GM12878 (cell line): ENCODE data around the gene LDLRAP1. TPM values are rescaled to one million over a fixed set of nuclear protein-coding genes. Genes with fewer than 3 reads are reported as not detected.
A peak's percentile ranks its signal among the peaks of the same experiment; 100 is the strongest.

Experiments
- ATAC-seq: fragments of 200-7000 bp; cut with Tn5 transposase; 3 replicates; pipeline ENCODE4 v1.9.1; 2020; ENCODE audit warnings: mild to moderate bottlenecking, moderate library complexity
- BruUV-seq: library from RNA; stranded (reverse); fragments of 400-500 nt; replicated peaks from 2 replicates; lab custom pipeline; 2021; lab: Mats Ljungman, UMichigan
- CTCF ChIA-PET: fragments of 300-600 bp; sonication (Branson Sonifier 250); formaldehyde crosslinking; extraction: SDS; loops from one replicate; lab custom pipeline; 2021; ENCODE audit warnings: inconsistent platforms; lab: Yijun Ruan, JAX
- POLR2A ChIA-PET: fragments of 350-600 bp; formaldehyde crosslinking; extraction: SDS; loops from one replicate; lab custom pipeline; 2021; ENCODE audit warnings: inconsistent platforms; lab: Charles Lee
- RAD21 ChIA-PET: fragments of 300-600 bp; sonication (Branson Sonifier 250); formaldehyde crosslinking; loops from one replicate; lab custom pipeline; 2023; ENCODE audit warnings: antibody characterized with exemption; ENCODE audit not compliant: unreplicated experiment; lab: Charles Lee
- SMC1A ChIA-PET: fragments of 300-600 bp; sonication (Branson Sonifier 250); formaldehyde crosslinking; loops from one replicate; lab custom pipeline; 2023; ENCODE audit not compliant: unreplicated experiment, uncharacterized antibody; lab: Charles Lee
- DNase-seq: peaks from one replicate; pipeline ENCODE4 v3.0.0-alpha.2; 2011; ENCODE audit warnings: low read depth, low spot score
- FAIRE-seq: peaks from 3 replicates; lab custom pipeline; 2011; peaks lifted over from hg19 to GRCh38; lab: Jason Lieb, UNC
- H2AFZ ChIP-seq: 2 replicates; pipeline ENCODE4 v1.6.0; 2011; ENCODE audit warnings: low read depth, low read length, control low read depth; ENCODE audit not compliant: control insufficient read depth
- H3K27ac ChIP-seq: 2 replicates; pipeline ENCODE4 v1.5.1; 2011; ENCODE audit warnings: control low read depth; ENCODE audit not compliant: control insufficient read depth, insufficient read depth
- H3K27me3 ChIP-seq, 2 experiments: replicated peaks in 1 of 2; 2 replicates each; pipeline versions ENCODE4 v1.6.0 to v1.6.1; 2011; ENCODE audit warnings: low read length in 1 of 2; ENCODE audit not compliant: control insufficient read depth in 2 of 2, insufficient read depth in 2 of 2
- H3K36me3 ChIP-seq, 2 experiments: 2 replicates each; pipeline ENCODE4 v1.5.1; 2011; ENCODE audit warnings: low read length in 1 of 2; ENCODE audit not compliant: control insufficient read depth in 2 of 2, insufficient read depth in 2 of 2
- H3K4me1 ChIP-seq: 2 replicates; pipeline ENCODE4 v1.6.1; 2011; ENCODE audit warnings: mild to moderate bottlenecking, low read length, moderate library complexity, mixed read lengths; ENCODE audit not compliant: control insufficient read depth, insufficient read depth
- H3K4me2 ChIP-seq: 2 replicates; pipeline ENCODE4 v1.6.0; 2011; ENCODE audit warnings: control low read depth; ENCODE audit not compliant: control insufficient read depth, insufficient read depth
- H3K4me3 ChIP-seq: fragments of 200-600 bp; sonication (generic); 2 replicates; pipeline ENCODE4 v1.5.1; 2016
- H3K79me2 ChIP-seq: 2 replicates; pipeline ENCODE4 v1.6.0; 2011; ENCODE audit warnings: low read length; ENCODE audit not compliant: control insufficient read depth, insufficient read depth
- H3K9ac ChIP-seq: 2 replicates; pipeline ENCODE4 v1.8.0; 2011; ENCODE audit warnings: low read length, control low read depth, mixed read lengths; ENCODE audit not compliant: control insufficient read depth, insufficient read depth
- H3K9me3 ChIP-seq: replicated peaks from 3 replicates; pipeline ENCODE4 v1.5.1; 2011; ENCODE audit warnings: mild to moderate bottlenecking, low read length; ENCODE audit not compliant: control insufficient read depth, insufficient read depth
- H4K20me1 ChIP-seq: 2 replicates; pipeline ENCODE4 v1.6.0; 2011; ENCODE audit not compliant: control insufficient read depth, insufficient read depth
- CHD1 ChIP-seq: IDR thresholded peaks from 2 replicates; pipeline ENCODE4 v1.6.1; 2012; ENCODE audit warnings: low read depth, low read length, improper control_type of control experiment
- GATAD2B ChIP-seq: fragments of 450-650 bp; conservative IDR thresholded peaks from 2 replicates; pipeline ENCODE4 v1.6.1; 2017; ENCODE audit warnings: low read depth, mild to moderate bottlenecking, moderate library complexity
- IKZF1 ChIP-seq: fragments of 450-650 bp; conservative IDR thresholded peaks from 2 replicates; pipeline ENCODE4 v1.6.1; 2017; ENCODE audit warnings: antibody characterized with exemption, mild to moderate bottlenecking
- KDM1A ChIP-seq: fragments of 200-600 bp; sonication (generic); IDR thresholded peaks from 2 replicates; pipeline ENCODE4 v1.6.1; 2016; ENCODE audit warnings: borderline replicate concordance
- MEF2A ChIP-seq: IDR thresholded peaks from 2 replicates; pipeline ENCODE4 v1.6.1; 2011; ENCODE audit warnings: low read depth, mild to moderate bottlenecking, low read length, moderate library complexity; ENCODE audit not compliant: insufficient read depth
- MTA2 ChIP-seq: fragments of 450-650 bp; IDR thresholded peaks from 2 replicates; pipeline ENCODE4 v1.6.1; 2016; ENCODE audit warnings: low read depth, mild to moderate bottlenecking, moderate library complexity
- MTA3 ChIP-seq: IDR thresholded peaks from 2 replicates; pipeline ENCODE4 v1.6.1; 2012; ENCODE audit warnings: low read length, inconsistent platforms, borderline replicate concordance
- NFXL1 ChIP-seq: fragments of 450-650 bp; IDR thresholded peaks from 2 replicates; pipeline ENCODE4 v1.6.1; 2017; ENCODE audit warnings: antibody characterized with exemption, mild to moderate bottlenecking, borderline replicate concordance
- NR2C1 ChIP-seq: fragments of 450-650 bp; IDR thresholded peaks from 2 replicates; pipeline ENCODE4 v1.6.1; 2017; ENCODE audit warnings: antibody characterized with exemption, mild to moderate bottlenecking, moderate library complexity
- PAX8 ChIP-seq: fragments of 450-650 bp; IDR thresholded peaks from 2 replicates; pipeline ENCODE4 v1.6.1; 2017; ENCODE audit warnings: mild to moderate bottlenecking, moderate library complexity
- POLR2A ChIP-seq: IDR thresholded peaks from 2 replicates; pipeline ENCODE4 v1.6.1; 2011; ENCODE audit warnings: low read depth, mild to moderate bottlenecking, low read length
- RAD21 ChIP-seq: IDR thresholded peaks from 2 replicates; pipeline ENCODE4 v1.6.1; 2011; ENCODE audit warnings: mild to moderate bottlenecking, low read depth, low read length, moderate library complexity; ENCODE audit not compliant: insufficient read depth
- RELA ChIP-seq: fragments of 450-650 bp; IDR thresholded peaks from 2 replicates; pipeline ENCODE4 v1.8.0; 2014; ENCODE audit warnings: borderline replicate concordance; ENCODE audit not compliant: partially characterized antibody
- SUPT20H ChIP-seq: IDR thresholded peaks from 2 replicates; pipeline ENCODE4 v1.6.1; 2011; ENCODE audit warnings: low read depth, mild to moderate bottlenecking, low read length, moderate library complexity, borderline replicate concordance; ENCODE audit not compliant: control insufficient read depth
- TCF7 ChIP-seq: IDR thresholded peaks from 2 replicates; pipeline ENCODE4 v1.6.1; 2014; ENCODE audit warnings: antibody characterized with exemption, borderline replicate concordance
- WRNIP1 ChIP-seq: IDR thresholded peaks from 2 replicates; pipeline ENCODE4 v1.6.1; 2011; ENCODE audit warnings: low read depth, low read length, improper control_type of control experiment, borderline replicate concordance
- WGBS: methylation state at CpG from one replicate; pipeline ENCODE4 v1.1.6; 2016; ENCODE audit warnings: low lambda C conversion rate; ENCODE audit not compliant: insufficient replicate concordance, insufficient coverage; ENCODE audit errors: missing lambda C conversion rate; 5-methylcytosine and 5-hydroxymethylcytosine counted together
- in situ Hi-C: fragments of 300-500 bp; cut with MboI; formaldehyde crosslinking; loops from 9 replicates; pipeline ENCODE4 v1.14.3; 2018; ENCODE audit warnings: mixed read lengths
- intact Hi-C: fragments of 100-400 bp; cut with micrococcal nuclease; formaldehyde crosslinking; loops from one replicate; pipeline ENCODE4 v1.14.2; 2022; ENCODE audit not compliant: unreplicated experiment
- polyA plus RNA-seq, 11 experiments: library from polyadenylated mRNA; depleted of rRNA in 4 of 11; unstranded in 6 of 11; stranded (reverse) in 5 of 11; fragments of >200 nt; fragmentation: Nextera tagmentation in 4 of 11; fragmentation: Illumina TruSeq in 1 of 11; extraction: Ambion mirVana in 4 of 11; extraction: Trizol in 1 of 11; gene quantifications; 1 replicate in 1 of 11; 2 replicates in 10 of 11; pipeline versions ENCODE4 v1.2.1 to v1.2.3, GENCODE V29; 2011 to 2016; ENCODE audit warnings: inconsistent platforms in 2 of 11, missing spikeins in 2 of 11, low read depth in 1 of 11
- total RNA-seq, 4 experiments: library from RNA; depleted of rRNA in 3 of 4; stranded (reverse); fragments of >200 nt in 3 of 4; fragmentation: Illumina TruSeq in 1 of 4; extraction: Trizol in 1 of 4; gene quantifications; 2 replicates each; pipeline versions ENCODE4 v1.2.1 to v1.2.3, GENCODE V29; 2013 to 2021
- TF ChIP-seq, protein P1 (sequence below): fragments of 450-650 bp; conservative IDR thresholded peaks from 2 replicates; pipeline ENCODE4 v1.6.1; 2017; ENCODE audit warnings: mild to moderate bottlenecking, moderate library complexity
- TF ChIP-seq, protein P2 (sequence below): IDR thresholded peaks from 2 replicates; pipeline ENCODE4 v1.6.1; 2011; ENCODE audit warnings: borderline replicate concordance, low read depth, mild to moderate bottlenecking, moderate library complexity, mixed read lengths, low read length; ENCODE audit not compliant: insufficient read depth; ENCODE audit errors: extremely low read length
- TF ChIP-seq, protein P3 (sequence below): IDR thresholded peaks from 2 replicates; pipeline ENCODE4 v1.6.1; 2012; ENCODE audit warnings: low read depth, low read length, improper control_type of control experiment

The LDLRAP1 gene
- total and polyA plus RNA-seq, 10 of the 15 experiments (the other 5 are each of a cell fraction or from before 2014, with no cell fraction given): 0.43 to 37.6 (median 22.0) TPM

DNA sequence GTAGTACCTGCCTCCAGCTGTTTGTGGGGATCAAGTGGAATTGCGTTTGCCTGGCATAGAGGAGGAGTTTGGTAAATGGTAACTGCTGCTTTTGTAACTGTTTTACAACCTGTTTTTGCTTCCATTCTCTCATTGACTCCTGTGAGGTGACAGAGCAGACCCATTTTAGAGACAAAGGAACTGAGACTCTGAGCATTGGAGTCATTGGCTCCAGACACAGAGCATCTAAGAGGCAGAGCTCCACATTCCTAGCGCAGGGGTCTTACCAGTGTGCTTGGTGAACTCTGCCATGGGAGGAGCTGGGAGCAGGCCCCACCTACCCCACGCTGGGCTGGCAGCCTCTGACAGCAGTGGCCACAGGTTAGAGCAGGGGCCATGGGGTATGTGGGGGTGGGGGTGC lies 2.4 kb downstream of the LDLRAP1 start:
- 95% methylated on average over 3 of the region's 3 CpGs for WGBS
- ChIA-PET SMC1A (no interaction called here), CTCF (interaction anchor here (0.7 to 2.0 kb wide), 2 partner anchors 25 to 27 kb away, joined by 3 to 10 read pairs; no protein-coding TSS in a partner anchor), POLR2A (no interaction called here), RAD21 (interaction anchor here (1.1 kb wide), 1 partner anchor 9 kb away, joined by 3 read pairs; no protein-coding TSS in a partner anchor)
- Histone ChIP-seq H3K4me3 (0 out of 2 replicates have a peak overlapping the region, but pooled peaks have one; percentile 90), H3K4me1 (peaks cover 52% of the 10 kb centered on the region), H3K4me2 (peak overlapping the region; percentile 95; the same call in 1 of the 2 replicates), H4K20me1 (no peaks in the 10 kb centered on the region), H3K9ac (no peak overlapping the region), H3K79me2 (peaks cover 27% of the 10 kb centered on the region), H3K36me3 (no peaks in the 10 kb centered on the region), H3K9me3 (no peaks in the 10 kb centered on the region), H2AFZ (no peak overlapping the region), H3K27me3 (no peaks in the 10 kb centered on the region; a peak in 1 of 4 replicates), H3K27ac (no peak overlapping the region)
- in situ Hi-C loops (no loop called here), intact Hi-C loops (loop anchor here (5.0 kb wide), 1 partner anchor 132 kb away; no protein-coding TSS in a partner anchor)
- FAIRE-seq (no peak), DNase-seq (no peak), ATAC-seq (no peak)
- no TSS peak for BruUV-seq
- TF ChIP-seq NFXL1 (no peak), RELA (no peak), MTA2 (no peak), RAD21 (no peak), POLR2A (no peak), TCF7 (no peak), NR2C1 (no peak), KDM1A (no peak), MEF2A (no peak), WRNIP1 (no peak), IKZF1 (no peak), MTA3 (no peak), GATAD2B (no peak), SUPT20H (no peak), PAX8 (no peak), CHD1 (no peak)
- TF ChIP-seq, protein P1, sequence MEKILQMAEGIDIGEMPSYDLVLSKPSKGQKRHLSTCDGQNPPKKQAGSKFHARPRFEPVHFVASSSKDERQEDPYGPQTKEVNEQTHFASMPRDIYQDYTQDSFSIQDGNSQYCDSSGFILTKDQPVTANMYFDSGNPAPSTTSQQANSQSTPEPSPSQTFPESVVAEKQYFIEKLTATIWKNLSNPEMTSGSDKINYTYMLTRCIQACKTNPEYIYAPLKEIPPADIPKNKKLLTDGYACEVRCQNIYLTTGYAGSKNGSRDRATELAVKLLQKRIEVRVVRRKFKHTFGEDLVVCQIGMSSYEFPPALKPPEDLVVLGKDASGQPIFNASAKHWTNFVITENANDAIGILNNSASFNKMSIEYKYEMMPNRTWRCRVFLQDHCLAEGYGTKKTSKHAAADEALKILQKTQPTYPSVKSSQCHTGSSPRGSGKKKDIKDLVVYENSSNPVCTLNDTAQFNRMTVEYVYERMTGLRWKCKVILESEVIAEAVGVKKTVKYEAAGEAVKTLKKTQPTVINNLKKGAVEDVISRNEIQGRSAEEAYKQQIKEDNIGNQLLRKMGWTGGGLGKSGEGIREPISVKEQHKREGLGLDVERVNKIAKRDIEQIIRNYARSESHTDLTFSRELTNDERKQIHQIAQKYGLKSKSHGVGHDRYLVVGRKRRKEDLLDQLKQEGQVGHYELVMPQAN: no peak
- TF ChIP-seq, protein P2, sequence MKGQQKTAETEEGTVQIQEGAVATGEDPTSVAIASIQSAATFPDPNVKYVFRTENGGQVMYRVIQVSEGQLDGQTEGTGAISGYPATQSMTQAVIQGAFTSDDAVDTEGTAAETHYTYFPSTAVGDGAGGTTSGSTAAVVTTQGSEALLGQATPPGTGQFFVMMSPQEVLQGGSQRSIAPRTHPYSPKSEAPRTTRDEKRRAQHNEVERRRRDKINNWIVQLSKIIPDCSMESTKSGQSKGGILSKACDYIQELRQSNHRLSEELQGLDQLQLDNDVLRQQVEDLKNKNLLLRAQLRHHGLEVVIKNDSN: no peak
- TF ChIP-seq, protein P3, sequence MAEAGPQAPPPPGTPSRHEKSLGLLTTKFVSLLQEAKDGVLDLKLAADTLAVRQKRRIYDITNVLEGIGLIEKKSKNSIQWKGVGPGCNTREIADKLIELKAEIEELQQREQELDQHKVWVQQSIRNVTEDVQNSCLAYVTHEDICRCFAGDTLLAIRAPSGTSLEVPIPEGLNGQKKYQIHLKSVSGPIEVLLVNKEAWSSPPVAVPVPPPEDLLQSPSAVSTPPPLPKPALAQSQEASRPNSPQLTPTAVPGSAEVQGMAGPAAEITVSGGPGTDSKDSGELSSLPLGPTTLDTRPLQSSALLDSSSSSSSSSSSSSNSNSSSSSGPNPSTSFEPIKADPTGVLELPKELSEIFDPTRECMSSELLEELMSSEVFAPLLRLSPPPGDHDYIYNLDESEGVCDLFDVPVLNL: no peak
